ENCODE measurements around the gene SINHCAF.

GRCh38 chr12:31297572-31298514 lies 28.1 kb downstream of the SINHCAF start:
- no peak for TF ChIP-seq EP300 (IDR thresholded peaks at IDR 0.05)
- TF ChIP-seq, protein P1, sequence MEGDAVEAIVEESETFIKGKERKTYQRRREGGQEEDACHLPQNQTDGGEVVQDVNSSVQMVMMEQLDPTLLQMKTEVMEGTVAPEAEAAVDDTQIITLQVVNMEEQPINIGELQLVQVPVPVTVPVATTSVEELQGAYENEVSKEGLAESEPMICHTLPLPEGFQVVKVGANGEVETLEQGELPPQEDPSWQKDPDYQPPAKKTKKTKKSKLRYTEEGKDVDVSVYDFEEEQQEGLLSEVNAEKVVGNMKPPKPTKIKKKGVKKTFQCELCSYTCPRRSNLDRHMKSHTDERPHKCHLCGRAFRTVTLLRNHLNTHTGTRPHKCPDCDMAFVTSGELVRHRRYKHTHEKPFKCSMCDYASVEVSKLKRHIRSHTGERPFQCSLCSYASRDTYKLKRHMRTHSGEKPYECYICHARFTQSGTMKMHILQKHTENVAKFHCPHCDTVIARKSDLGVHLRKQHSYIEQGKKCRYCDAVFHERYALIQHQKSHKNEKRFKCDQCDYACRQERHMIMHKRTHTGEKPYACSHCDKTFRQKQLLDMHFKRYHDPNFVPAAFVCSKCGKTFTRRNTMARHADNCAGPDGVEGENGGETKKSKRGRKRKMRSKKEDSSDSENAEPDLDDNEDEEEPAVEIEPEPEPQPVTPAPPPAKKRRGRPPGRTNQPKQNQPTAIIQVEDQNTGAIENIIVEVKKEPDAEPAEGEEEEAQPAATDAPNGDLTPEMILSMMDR (IDR thresholded peaks at IDR 0.05), result no peak
